GM20000 (cell line): ENCODE results near the gene MAP3K6.

Experiments used
- DNase-seq: peaks from one replicate; pipeline ENCODE4 v3.0.0; 2012; ENCODE audit warnings: low spot score
- TF ChIP-seq, protein P1 (sequence below): IDR thresholded peaks from 2 replicates; pipeline ENCODE4 v1.5.1; 2012; ENCODE audit warnings: mild to moderate bottlenecking, control low read depth; ENCODE audit errors: extremely low read depth, missing control alignments

The MAP3K6 gene

DNA sequence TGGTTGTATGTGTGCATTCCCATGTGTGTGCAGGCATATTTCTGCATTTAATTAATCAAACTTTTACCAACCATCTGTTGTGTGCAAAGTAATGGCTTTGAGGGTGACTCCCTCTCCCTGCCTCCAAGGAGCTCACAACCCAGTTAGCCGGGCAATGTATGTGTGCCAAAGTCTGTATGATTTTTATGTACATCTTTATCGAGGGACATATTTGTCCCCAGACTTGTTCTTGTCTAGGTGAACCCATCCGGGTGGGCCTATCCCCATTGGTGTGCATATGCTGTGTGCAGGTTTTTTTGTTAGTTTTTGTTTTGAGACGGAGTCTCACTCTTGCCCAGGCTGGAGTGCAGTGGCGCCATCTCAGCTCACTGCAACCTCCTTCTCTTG is 23.1 kb downstream of the MAP3K6 start:
- TF ChIP-seq, protein P1, sequence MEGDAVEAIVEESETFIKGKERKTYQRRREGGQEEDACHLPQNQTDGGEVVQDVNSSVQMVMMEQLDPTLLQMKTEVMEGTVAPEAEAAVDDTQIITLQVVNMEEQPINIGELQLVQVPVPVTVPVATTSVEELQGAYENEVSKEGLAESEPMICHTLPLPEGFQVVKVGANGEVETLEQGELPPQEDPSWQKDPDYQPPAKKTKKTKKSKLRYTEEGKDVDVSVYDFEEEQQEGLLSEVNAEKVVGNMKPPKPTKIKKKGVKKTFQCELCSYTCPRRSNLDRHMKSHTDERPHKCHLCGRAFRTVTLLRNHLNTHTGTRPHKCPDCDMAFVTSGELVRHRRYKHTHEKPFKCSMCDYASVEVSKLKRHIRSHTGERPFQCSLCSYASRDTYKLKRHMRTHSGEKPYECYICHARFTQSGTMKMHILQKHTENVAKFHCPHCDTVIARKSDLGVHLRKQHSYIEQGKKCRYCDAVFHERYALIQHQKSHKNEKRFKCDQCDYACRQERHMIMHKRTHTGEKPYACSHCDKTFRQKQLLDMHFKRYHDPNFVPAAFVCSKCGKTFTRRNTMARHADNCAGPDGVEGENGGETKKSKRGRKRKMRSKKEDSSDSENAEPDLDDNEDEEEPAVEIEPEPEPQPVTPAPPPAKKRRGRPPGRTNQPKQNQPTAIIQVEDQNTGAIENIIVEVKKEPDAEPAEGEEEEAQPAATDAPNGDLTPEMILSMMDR = no peak
- DNase-seq = no peak

DNA sequence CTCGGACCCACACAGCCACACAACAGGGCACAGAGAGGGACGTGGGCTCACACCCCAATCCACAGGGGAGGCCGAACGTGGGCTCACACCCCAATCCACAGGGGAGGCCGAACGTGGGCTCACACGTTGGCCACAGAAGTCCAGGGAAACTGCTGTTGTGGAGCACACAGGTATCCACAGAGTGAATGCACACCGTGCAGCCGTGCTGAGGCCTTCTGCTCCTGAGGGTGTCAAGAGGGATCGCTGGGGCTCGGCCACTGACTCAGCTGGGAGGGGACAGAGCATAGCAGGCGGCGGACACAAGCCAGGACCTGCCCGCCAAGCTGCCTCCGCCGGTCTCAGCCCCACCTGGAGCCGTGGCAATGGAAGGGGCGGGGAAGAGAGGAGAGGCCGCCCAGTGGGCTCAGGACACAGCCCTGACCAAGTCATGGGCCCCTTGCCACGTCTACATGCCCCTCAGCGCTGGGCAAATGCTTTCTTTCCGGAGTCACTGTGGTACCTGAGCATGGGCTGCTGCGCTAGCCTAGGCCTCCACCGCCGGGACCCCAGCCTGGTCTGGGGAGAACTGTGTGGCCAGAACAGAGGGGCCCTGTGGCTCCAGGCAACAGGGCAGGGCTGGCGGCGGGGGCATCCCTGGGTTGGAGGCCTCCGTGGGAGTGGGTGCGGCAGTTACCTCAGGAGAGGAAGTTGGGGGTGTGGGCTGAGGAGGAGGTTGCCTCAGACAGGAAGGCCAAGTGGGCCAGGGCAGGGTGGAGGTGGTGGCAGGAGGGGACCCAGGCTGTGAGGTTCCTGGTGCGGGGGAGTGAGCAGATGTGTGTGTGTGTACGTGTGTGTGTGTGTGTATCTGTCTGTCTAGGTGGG is 23.8 kb downstream of the MAP3K6 start:
- TF ChIP-seq, protein P1 = no peak
- DNase-seq = peak; percentile 65

DNA sequence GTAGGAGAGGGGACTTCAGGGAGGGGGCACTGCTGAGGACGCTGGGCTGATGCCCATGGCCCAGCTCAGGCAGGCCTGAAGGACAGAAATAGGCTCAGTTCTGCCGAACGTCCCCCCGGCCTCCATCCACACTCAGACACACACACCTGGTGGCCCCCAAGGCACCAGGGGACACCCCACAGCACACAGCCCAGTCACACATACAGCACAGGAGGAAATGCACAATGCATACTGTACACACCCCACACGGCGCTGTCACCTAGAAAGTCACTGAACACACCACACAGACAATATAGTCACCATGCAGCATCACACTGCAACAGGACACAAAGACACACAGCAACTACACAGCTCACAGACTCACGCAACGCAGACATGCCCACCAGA is 24.4 kb downstream of the MAP3K6 start:
- DNase-seq = no peak

DNA sequence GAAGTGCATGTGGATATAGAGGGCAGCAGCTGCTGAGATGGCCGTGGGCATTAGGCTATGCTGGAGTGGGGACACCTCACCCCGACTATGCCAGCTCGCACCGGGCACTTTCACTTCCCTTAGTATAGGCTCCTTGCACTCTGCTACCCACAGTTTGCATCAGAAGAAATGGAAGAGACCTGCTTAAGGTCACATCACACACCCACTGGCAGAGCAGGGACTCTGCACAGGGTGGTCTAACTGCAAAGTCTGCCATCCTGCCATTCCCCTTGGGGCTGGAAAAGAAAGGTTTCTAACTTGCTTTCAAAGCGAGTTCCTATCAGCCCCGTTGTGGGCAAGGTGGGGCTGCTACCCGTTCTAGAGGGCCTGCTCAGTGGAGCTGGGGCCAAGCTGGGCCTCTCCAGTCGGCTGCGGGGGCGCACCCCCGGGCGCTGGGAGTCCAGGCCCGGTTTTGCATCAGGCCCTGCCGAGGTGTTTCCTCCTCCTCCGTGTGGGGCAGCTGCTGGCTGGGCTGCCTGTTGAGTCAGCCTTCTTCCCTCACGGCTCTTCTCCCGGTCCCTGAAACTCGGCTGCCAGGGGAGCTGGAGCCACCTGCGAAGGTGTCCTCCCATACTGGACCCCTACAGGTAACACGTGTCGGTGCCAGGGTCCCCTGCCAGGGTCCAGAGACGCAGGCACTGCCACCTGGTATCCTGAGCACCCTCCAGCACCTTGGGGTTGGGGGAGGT is 25.1 kb downstream of the MAP3K6 start, which contains the start of gene SYTL1:
SYTL1 (plus strand) TSS at position 498 of the 728 bp plus-strand sequence. CDS start 3,313 bp downstream, outside the sequence.
- DNase-seq = peak; percentile 83
- TF ChIP-seq, protein P1 = no peak

More for the DNA sequence above, 24.4 kb downstream of the MAP3K6 start:
- TF ChIP-seq, protein P1 = no peak

DNA sequence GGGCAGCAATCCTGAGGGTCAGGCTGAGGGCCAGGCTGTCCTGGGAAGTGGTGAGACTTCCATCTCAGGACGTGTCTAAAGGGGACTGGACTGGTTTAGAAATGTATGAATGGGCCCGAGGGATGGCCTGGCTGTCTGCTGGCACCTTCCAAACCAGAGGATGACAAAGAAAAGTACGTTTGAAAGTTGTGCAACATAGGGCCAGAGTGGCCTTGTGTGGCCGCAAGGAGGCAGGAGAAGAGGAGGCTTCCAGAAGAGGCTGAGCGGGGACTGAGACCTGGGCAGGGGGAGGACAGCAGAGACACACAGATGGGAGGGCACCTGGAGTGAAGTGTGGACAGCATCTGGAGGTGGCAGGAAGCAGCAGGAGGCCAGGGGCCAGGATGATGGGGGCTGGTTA is 27.5 kb downstream of the MAP3K6 start:
- no peak for DNase-seq

DNA sequence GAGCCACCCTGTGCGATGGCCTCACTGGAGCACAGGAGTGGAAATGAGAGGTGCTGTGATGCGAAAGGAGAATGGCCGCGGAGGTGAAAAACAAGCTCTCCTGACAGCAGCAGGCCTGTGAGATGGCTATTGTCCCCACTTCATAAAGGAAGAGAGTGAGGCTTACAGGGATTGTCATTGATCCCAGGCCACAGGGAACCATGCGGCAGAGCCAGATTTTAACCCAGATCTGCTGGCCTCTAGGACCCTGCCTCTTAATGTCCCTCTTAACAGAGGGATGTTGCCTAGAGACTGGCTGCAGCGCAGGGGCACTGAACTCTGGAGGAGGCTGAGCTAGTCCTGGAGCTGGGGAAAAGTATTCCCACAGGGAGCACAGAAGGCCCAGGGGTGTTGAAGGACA is 28.0 kb downstream of the MAP3K6 start:
- DNase-seq = no peak
- TF ChIP-seq, protein P1 = no peak

More for the DNA sequence above, 27.5 kb downstream of the MAP3K6 start:
- TF ChIP-seq, protein P1 = no peak

DNA sequence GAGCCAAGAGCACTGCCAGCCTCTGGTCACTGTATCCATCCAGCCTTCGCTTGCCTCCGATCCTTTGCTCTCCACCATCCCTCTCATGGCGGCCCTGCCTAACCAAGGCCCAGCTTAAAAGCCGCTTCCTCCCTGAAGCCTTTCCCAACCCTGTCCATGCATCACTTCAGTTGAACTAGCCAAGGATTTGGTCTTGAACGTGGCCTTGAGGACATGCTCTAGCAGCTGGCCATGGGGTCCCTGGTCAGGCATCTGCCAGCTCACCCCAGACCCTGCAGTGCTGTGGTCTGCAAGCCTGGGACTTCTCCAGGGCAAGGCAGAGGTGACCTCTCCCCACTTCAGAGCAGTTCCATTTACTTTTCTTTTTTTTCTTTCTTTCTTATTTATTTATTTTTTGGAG is 30.0 kb downstream of the MAP3K6 start:
- TF ChIP-seq, protein P1 = no peak
- DNase-seq = no peak
